HepG2 (cell line): ENCODE results near the gene NOX3. TPM values are rescaled to one million over a fixed set of nuclear protein-coding genes. Genes with fewer than 3 reads are reported as not detected.

Source experiments
- CEBPG ChIP-seq: IDR thresholded peaks from 2 replicates; pipeline ENCODE4 v1.6.1; 2016
- DMAP1 ChIP-seq: IDR thresholded peaks from 2 replicates; pipeline ENCODE4 v1.6.1; 2016
- FLYWCH1 ChIP-seq: sonication (generic); formaldehyde crosslinking; IDR thresholded peaks from 2 replicates; pipeline ENCODE4 v1.8.1; 2023; ENCODE audit warnings: mild to moderate bottlenecking, missing genetic modification reagents
- GABPB1 ChIP-seq: IDR thresholded peaks from 2 replicates; pipeline ENCODE4 v1.6.1; 2016; ENCODE audit warnings: mild to moderate bottlenecking, missing genetic modification reagents, moderate library complexity, missing compliant biosample characterization
- HNRNPL ChIP-seq: fragments of 200-400 bp; formaldehyde crosslinking; IDR thresholded peaks from 2 replicates; pipeline ENCODE4 v1.6.1; 2017; ENCODE audit warnings: mild to moderate bottlenecking, low read depth, low read length
- JARID2 ChIP-seq: sonication (generic); formaldehyde crosslinking; IDR thresholded peaks from 2 replicates; pipeline ENCODE4 v1.8.1; 2023; ENCODE audit warnings: missing genetic modification reagents, inconsistent platforms; ENCODE audit not compliant: insufficient replicate concordance
- MAFK ChIP-seq, 2 experiments: IDR thresholded peaks in 1 of 2; conservative IDR thresholded peaks in 1 of 2; 2 replicates each; pipeline ENCODE4 v1.6.1; 2011; ENCODE audit warnings: improper control_type of control experiment in 2 of 2, low read length in 2 of 2
- MEIS2 ChIP-seq: sonication (generic); formaldehyde crosslinking; IDR thresholded peaks from 2 replicates; pipeline ENCODE4 v1.9.0; 2021; ENCODE audit warnings: mild to moderate bottlenecking, missing genetic modification reagents
- NFE2 ChIP-seq: sonication (generic); formaldehyde crosslinking; IDR thresholded peaks from 2 replicates; pipeline ENCODE4 v1.4.0; 2020; ENCODE audit warnings: missing genetic modification reagents
- POLR2G ChIP-seq: fragments of 200-400 bp; formaldehyde crosslinking; IDR thresholded peaks from 2 replicates; pipeline ENCODE4 v1.6.1; 2018; ENCODE audit warnings: mild to moderate bottlenecking, low read depth, low read length, moderate library complexity
- RELA ChIP-seq: sonication (generic); formaldehyde crosslinking; IDR thresholded peaks from 2 replicates; pipeline ENCODE4 v1.4.0; 2020; ENCODE audit warnings: missing genetic modification reagents
- SMAD3 ChIP-seq: sonication (generic); formaldehyde crosslinking; IDR thresholded peaks from 2 replicates; pipeline ENCODE4 v1.4.0; 2020; ENCODE audit warnings: missing genetic modification reagents
- ZBTB38 ChIP-seq: sonication (generic); formaldehyde crosslinking; IDR thresholded peaks from 2 replicates; pipeline ENCODE4 v1.5.1; 2020; ENCODE audit warnings: mild to moderate bottlenecking, missing genetic modification reagents
- ZNF260 ChIP-seq: sonication (generic); formaldehyde crosslinking; IDR thresholded peaks from 2 replicates; pipeline ENCODE4 v1.4.0; 2020; ENCODE audit warnings: missing genetic modification reagents, low read depth, mild to moderate bottlenecking, borderline replicate concordance
- ZNF33B ChIP-seq: sonication (generic); formaldehyde crosslinking; IDR thresholded peaks from 2 replicates; pipeline ENCODE4 v1.5.1; 2020; ENCODE audit warnings: mild to moderate bottlenecking, missing genetic modification reagents
- ZNF614 ChIP-seq: IDR thresholded peaks from 2 replicates; pipeline ENCODE4 v1.6.1; 2018; ENCODE audit warnings: missing biosample characterization, missing genetic modification reagents, inconsistent platforms, borderline replicate concordance
- ZNF652 ChIP-seq: IDR thresholded peaks from 2 replicates; pipeline ENCODE4 v1.6.1; 2016; ENCODE audit warnings: low read depth, borderline replicate concordance
- ZNF7 ChIP-seq: IDR thresholded peaks from 2 replicates; pipeline ENCODE4 v1.6.1; 2016; ENCODE audit warnings: missing biosample characterization, missing genetic modification reagents
- polyA plus RNA-seq, 8 experiments: library from polyadenylated mRNA; depleted of rRNA in 3 of 8; stranded (reverse) in 7 of 8; unstranded in 1 of 8; fragments of >200 nt; fragmentation: Illumina TruSeq in 4 of 8; extraction: Trizol in 4 of 8; gene quantifications; 2 replicates each; pipeline versions ENCODE4 v1.2.1 to v1.2.3, GENCODE V29; 2011 to 2016; ENCODE audit warnings: low read depth in 4 of 8, missing spikeins in 1 of 8, mixed read lengths in 1 of 8; ENCODE audit not compliant: insufficient read depth in 1 of 8
- total RNA-seq, 5 experiments: library from RNA; depleted of rRNA; stranded (reverse); fragments of >200 nt; fragmentation: Illumina TruSeq; extraction: Trizol; gene quantifications; 2 replicates each; pipeline ENCODE4 v1.2.3, GENCODE V29; 2016; ENCODE audit warnings: low read depth in 1 of 5
- TF ChIP-seq, protein P1 (sequence below): sonication (generic); formaldehyde crosslinking; IDR thresholded peaks from 2 replicates; pipeline ENCODE4 v1.4.0; 2020; ENCODE audit warnings: missing genetic modification reagents
- TF ChIP-seq, protein P2 (sequence below): sonication (generic); formaldehyde crosslinking; IDR thresholded peaks from 2 replicates; pipeline ENCODE4 v1.5.0; 2020; ENCODE audit warnings: mild to moderate bottlenecking, missing genetic modification reagents
- TF ChIP-seq, protein P3 (sequence below): sonication (generic); formaldehyde crosslinking; IDR thresholded peaks from 2 replicates; pipeline ENCODE4 v1.5.0; 2020; ENCODE audit warnings: missing genetic modification reagents
- TF ChIP-seq, protein P4 (sequence below): IDR thresholded peaks from 2 replicates; pipeline ENCODE4 v1.6.1; 2012; ENCODE audit warnings: low read length, improper control_type of control experiment
- TF ChIP-seq, protein P5 (sequence below): sonication (generic); formaldehyde crosslinking; IDR thresholded peaks from 2 replicates; pipeline ENCODE4 v1.5.1; 2020; ENCODE audit warnings: mild to moderate bottlenecking, moderate library complexity, missing genetic modification reagents

Gene NOX3
- total and polyA plus RNA-seq, 2 of the 13 experiments (the other 11 are each of a cell fraction or from before 2014, with no cell fraction given), result 0.09 to 0.18 TPM

DNA sequence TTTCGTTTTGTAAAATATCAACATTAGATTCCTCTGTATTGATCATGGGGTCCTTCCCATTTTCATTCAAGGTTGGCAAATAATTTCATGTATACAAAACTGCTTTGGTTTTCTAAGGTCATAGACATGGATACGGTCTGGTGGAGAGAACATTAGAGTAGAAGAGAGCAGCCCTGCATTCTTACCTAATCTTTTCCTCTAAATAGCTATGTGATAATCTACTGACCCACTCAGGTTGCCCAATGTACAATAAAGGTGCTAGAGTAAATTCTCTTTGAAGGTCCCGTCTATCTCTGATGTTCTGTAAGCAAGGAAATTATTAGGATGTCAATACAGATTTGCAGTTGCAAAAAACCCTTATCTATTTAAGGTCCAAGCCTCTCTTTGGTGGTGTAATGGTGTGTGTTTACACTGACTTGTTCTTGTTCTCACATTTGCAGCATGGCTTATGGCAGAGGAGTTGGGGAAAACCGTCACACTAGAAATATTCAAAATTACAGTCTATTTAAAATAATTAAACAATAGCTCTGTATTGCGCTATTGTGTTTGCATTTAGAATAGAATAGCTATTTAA, 31.2 kb upstream of the NOX3 start (continued):
- TF ChIP-seq ZNF614 (CRISPR knock-in tag) (peak; percentile 99), ZNF260 (no peak), ZBTB38 (CRISPR knock-in tag) (no peak; the same call in 1 of the 2 replicates), CEBPG (peak; percentile 99), RELA (peak; percentile 69; the same call in 1 of the 2 replicates), NFE2 (CRISPR knock-in tag) (no peak), DMAP1 (CRISPR knock-in tag) (peak; percentile 62; the same call in 1 of the 2 replicates), ZNF7 (CRISPR knock-in tag) (no peak), MAFK (conservative IDR thresholded peaks at IDR 0.05 in 1 of 2, IDR thresholded peaks at IDR 0.05 in 1 of 2; ENCODE audit: low read length in 2 of 2) (no peak), HNRNPL (no peak), MEIS2 (peak; percentile 91), POLR2G (peak; percentile 62; the same call in 1 of the 2 replicates), JARID2 (CRISPR knock-in tag) (no peak), SMAD3 (CRISPR knock-in tag) (peak; percentile 99), FLYWCH1 (CRISPR knock-in tag) (no peak), GABPB1 (CRISPR knock-in tag) (peak; percentile 54), ZNF652 (peak; percentile 61), ZNF33B (CRISPR knock-in tag) (no peak)
- TF ChIP-seq, protein P1, sequence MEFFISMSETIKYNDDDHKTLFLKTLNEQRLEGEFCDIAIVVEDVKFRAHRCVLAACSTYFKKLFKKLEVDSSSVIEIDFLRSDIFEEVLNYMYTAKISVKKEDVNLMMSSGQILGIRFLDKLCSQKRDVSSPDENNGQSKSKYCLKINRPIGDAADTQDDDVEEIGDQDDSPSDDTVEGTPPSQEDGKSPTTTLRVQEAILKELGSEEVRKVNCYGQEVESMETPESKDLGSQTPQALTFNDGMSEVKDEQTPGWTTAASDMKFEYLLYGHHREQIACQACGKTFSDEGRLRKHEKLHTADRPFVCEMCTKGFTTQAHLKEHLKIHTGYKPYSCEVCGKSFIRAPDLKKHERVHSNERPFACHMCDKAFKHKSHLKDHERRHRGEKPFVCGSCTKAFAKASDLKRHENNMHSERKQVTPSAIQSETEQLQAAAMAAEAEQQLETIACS (CRISPR knock-in tag), result no peak
- TF ChIP-seq, protein P2, sequence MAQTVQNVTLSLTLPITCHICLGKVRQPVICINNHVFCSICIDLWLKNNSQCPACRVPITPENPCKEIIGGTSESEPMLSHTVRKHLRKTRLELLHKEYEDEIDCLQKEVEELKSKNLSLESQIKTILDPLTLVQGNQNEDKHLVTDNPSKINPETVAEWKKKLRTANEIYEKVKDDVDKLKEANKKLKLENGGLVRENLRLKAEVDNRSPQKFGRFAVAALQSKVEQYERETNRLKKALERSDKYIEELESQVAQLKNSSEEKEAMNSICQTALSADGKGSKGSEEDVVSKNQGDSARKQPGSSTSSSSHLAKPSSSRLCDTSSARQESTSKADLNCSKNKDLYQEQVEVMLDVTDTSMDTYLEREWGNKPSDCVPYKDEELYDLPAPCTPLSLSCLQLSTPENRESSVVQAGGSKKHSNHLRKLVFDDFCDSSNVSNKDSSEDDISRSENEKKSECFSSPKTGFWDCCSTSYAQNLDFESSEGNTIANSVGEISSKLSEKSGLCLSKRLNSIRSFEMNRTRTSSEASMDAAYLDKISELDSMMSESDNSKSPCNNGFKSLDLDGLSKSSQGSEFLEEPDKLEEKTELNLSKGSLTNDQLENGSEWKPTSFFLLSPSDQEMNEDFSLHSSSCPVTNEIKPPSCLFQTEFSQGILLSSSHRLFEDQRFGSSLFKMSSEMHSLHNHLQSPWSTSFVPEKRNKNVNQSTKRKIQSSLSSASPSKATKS, result peak; percentile 77; the same call in 1 of the 2 replicates
- TF ChIP-seq, protein P3, sequence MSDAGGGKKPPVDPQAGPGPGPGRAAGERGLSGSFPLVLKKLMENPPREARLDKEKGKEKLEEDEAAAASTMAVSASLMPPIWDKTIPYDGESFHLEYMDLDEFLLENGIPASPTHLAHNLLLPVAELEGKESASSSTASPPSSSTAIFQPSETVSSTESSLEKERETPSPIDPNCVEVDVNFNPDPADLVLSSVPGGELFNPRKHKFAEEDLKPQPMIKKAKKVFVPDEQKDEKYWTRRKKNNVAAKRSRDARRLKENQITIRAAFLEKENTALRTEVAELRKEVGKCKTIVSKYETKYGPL, result peak; percentile 88
- TF ChIP-seq, protein P4, sequence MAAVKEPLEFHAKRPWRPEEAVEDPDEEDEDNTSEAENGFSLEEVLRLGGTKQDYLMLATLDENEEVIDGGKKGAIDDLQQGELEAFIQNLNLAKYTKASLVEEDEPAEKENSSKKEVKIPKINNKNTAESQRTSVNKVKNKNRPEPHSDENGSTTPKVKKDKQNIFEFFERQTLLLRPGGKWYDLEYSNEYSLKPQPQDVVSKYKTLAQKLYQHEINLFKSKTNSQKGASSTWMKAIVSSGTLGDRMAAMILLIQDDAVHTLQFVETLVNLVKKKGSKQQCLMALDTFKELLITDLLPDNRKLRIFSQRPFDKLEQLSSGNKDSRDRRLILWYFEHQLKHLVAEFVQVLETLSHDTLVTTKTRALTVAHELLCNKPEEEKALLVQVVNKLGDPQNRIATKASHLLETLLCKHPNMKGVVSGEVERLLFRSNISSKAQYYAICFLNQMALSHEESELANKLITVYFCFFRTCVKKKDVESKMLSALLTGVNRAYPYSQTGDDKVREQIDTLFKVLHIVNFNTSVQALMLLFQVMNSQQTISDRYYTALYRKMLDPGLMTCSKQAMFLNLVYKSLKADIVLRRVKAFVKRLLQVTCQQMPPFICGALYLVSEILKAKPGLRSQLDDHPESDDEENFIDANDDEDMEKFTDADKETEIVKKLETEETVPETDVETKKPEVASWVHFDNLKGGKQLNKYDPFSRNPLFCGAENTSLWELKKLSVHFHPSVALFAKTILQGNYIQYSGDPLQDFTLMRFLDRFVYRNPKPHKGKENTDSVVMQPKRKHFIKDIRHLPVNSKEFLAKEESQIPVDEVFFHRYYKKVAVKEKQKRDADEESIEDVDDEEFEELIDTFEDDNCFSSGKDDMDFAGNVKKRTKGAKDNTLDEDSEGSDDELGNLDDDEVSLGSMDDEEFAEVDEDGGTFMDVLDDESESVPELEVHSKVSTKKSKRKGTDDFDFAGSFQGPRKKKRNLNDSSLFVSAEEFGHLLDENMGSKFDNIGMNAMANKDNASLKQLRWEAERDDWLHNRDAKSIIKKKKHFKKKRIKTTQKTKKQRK, result no peak
- TF ChIP-seq, protein P5, sequence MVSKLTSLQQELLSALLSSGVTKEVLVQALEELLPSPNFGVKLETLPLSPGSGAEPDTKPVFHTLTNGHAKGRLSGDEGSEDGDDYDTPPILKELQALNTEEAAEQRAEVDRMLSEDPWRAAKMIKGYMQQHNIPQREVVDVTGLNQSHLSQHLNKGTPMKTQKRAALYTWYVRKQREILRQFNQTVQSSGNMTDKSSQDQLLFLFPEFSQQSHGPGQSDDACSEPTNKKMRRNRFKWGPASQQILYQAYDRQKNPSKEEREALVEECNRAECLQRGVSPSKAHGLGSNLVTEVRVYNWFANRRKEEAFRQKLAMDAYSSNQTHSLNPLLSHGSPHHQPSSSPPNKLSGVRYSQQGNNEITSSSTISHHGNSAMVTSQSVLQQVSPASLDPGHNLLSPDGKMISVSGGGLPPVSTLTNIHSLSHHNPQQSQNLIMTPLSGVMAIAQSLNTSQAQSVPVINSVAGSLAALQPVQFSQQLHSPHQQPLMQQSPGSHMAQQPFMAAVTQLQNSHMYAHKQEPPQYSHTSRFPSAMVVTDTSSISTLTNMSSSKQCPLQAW (CRISPR knock-in tag), result peak; percentile 62; the same call in 1 of the 2 replicates
